Activated CD4-positive, alpha-beta T cell treated with anti-CD3 and anti-CD28 coated beads for 1 hour (primary cell): ENCODE results near the gene UNC5B.

ENCODE experiments used
- DNase-seq: peaks from one replicate; pipeline ENCODE4 v3.0.0-alpha.2; 2020

UNC5B gene

DNA sequence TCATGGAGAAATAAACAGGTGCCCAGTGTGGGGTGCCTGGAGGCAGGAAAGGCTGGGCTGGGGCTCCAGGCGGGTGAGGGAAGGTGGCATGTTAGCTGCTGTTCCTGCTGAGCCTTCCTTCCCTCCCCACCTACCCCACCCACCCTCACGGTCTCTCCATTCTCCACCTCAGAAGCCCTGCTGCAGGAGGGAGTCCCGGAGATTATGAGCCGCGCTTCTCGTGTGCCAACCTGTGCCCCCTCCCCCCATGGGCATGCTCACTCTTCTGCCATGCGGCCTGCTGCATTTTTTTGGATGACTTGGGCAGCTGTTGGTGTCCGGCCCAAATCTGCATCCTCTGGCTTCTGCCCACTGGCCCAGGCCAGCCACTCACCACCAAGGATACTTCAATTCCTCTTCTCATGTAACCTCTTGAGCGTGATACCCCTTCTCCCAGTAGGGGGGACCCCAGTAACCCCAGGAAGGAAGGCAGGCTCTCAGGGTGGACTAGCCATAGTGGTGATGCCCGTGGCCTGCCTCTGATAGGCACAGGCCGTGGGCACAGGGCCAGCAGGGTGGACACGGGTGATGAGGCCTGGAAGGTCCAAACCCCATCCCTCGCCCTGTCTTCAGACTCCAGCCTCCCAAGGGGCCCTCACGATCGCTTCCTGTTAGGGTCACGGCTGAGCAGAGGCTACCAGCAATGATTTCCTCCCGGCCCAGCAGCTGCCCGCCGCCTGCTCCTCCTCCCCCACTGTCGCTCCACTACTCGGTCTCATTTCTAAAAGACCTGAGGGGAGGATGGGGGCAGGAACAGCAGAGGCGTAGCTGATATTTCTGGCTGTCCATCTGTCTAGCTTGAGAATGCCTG is 27.8 kb downstream of the UNC5B start:
- no peak for DNase-seq

DNA sequence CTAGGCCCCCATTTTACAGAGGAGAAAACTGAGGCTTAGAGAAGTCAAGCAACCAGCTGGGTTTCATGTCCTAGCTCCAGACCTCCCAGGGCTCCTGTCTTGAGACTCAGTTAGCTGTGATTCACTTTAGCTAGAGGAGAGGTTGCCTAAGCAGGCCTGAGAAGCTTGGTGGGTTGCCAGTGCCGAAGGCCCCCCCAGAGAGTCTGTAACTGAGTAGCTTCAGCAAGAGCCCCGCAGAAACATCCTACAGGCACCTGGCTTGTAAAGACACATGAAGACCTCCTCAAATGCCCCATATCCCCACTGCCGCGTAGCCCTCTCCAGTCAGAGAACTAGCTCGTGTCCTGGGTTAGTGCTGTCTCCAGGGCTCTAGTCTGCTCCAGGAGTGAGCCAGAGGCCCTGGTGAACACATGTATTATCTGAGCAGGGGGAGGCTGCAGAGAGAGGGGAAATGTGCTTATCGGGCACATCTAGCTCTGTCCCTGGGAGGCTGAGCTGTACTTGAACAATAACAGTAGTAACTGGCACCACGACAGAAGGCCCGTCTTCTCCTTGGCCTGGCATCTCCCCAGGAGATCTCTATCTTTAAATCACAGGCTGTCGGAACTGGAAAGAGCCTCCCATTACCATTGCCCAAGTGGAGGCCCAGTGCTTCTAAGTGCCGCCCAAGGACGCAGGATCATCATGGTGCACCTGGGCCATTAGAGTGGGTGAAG is 28.9 kb downstream of the UNC5B start:
- DNase-seq: no peak

DNA sequence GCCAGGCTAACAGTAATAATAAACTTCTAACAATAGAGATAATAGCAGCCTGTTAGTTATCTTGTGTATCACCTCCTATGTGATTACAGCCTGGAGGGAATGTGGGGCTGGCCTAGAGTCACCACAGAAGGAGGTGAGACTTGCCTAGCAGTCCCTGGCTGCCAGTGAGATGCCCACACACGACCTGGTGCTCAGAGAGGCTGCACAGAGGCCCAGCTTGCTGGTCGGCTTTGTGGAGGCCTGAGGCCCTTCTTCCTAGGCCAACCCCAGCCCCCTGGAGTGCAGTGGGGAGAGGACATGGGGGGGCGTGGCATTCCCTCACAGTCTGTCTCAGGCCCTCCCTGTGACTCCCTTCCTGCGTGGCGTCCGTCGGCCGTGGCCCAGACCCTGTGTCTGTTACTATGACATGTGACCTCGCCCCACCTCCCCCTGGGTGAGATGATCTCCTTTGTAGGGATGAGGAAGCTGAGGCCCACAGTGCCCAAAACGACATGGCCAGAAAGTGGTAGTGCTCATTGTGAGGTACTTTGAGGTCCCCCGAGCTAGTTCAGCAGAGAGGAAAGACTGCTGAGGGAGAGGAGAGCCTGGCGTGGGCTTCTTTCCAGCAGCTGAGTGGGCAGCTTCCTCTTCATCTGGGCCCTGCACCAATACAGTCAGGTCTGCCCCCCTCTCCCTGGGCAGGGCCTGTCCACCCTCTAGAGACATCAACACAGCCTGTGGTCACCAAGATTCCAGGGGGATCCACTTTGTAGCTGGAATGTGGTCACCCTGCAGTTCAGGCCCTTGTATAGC is 29.7 kb downstream of the UNC5B start:
- no peak for DNase-seq

DNA sequence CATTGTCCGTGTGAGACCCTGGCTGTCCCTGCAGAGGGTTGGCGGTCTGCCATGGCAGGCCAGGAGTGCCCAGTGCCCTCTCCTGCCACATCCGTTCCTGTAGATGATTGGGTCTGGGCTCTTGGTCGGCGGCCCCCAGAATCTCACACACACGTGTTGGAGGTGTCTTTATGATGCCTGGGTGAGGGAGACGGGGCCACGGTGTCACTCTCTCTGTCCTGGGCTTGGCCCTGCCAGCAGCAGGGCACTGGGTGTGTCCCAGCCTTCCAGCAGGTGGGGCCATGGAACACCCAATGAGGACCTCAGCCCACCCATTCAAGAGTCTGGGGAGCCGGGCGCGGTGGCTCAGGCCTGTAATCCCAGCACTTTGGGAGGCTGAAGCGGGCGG is 30.2 kb downstream of the UNC5B start:
- DNase-seq: no peak

DNA sequence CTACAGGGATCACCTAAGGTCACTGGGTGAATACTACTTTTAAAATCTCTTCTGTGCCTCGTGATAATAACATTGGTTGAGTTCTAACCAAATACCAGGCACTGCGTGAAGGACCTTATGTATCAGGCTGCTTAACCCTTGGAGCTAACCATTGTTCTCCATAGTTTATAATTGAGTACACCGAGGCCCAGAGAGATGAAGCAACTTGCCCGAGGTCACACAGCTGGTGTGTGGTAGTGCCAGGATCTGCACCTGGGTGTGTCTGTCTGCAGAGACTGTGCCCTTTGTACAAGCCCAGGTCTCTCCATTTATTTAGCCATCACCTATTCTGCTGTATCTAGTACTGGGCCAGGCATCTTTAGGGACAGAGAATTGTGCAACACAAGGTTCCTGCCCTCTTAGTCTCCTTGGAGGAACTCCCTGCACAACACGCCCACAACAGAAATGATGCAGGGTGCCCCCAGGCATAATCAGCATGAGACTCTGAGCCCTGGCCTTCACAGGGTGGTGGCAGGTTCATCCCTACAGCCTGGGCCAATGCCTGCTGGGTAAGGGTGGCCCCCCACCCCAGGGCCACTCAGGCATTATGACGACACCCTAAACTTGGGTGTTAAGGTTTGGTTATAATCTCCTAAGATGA is 31.5 kb downstream of the UNC5B start:
- no peak for DNase-seq

DNA sequence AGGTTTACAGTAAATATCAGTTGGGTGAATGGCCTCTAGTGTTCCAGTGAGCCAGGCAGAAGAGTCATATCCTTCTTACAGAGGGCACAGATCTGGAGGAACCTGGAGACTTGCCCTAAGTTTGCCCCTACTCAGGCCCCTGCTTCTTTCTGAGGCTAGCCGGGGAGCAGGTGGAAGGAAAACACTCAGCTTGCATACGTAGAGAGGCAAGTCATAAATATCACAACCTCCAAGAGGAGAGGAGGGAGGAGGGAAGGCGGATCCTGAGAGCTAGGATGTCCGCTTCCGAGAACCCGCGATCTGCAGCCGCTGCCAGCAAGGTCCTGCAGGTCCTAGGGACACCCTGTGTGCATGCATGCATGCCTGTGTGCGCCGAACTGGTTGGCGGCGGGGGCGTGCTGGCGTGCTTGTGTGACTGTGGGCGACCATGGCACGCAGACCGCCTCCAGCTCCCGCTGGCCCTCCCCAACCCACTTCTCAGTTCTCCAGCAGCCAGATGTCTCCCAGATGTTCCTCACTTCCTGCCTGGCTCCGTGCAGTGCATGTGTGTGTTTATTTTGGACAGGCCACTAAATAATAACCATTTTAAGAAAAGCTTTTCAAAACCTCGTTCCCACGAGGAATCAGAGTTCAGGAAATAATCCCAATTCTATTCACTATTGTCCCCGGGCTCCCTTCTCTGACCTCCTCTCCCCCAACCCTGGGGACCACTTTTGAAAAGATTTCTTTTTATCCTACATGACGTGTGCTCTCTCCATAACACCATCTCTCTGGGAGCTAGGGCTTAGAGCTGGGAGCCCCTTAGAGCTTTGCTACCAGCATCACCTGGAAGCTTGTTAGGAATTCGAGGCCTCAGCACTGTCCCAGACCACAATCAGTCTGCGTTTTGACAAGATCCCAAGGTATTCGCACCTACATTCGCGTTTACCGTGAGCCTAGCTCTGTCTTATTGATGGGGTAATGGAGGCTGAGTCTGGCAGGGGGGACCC is 32.4 kb downstream of the UNC5B start:
- DNase-seq: no peak

DNA sequence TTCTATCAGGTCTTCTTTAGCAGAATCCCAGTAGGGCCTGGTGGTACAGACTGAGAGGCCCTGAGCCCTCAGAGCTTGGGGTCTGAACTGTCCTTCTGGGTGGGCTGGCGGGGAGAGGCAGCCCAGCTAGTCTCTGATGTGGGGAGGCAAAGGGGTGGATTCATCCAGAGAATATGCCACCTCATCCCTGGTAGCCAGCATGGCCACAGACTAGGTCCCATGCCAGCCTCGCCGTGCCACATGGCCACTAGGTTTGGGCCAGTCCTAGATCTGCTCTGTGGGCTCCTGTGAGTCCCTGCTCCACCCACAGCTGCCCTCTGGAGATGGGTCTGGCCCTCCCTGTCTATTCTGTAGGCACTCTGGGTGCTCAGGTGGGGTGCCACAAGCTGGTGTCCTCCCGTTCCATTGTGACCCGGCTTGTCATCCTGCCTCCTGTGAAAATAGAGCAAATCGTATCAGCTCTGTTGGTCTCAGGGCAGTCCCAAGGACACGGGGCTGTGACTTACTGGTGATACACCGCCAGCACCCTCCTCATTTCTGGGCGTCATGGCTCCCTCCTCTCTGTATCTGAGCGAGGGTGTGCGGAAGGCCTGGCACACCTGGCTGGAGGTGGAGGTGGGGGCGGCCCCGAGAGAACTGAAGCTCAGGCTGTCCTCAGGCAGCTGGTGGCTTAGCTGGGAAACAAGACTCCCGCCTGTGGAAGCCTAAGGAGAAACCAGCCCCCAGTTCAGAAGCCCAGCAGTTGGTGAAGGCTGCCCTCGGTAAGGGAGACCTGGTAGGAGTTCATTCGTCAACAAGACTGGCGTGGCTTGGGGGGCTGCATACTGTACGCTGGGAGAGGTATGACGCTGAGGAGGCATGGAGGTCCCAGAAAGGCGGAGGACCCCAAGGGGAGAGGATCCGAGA is 33.3 kb downstream of the UNC5B start:
- DNase-seq: no peak

DNA sequence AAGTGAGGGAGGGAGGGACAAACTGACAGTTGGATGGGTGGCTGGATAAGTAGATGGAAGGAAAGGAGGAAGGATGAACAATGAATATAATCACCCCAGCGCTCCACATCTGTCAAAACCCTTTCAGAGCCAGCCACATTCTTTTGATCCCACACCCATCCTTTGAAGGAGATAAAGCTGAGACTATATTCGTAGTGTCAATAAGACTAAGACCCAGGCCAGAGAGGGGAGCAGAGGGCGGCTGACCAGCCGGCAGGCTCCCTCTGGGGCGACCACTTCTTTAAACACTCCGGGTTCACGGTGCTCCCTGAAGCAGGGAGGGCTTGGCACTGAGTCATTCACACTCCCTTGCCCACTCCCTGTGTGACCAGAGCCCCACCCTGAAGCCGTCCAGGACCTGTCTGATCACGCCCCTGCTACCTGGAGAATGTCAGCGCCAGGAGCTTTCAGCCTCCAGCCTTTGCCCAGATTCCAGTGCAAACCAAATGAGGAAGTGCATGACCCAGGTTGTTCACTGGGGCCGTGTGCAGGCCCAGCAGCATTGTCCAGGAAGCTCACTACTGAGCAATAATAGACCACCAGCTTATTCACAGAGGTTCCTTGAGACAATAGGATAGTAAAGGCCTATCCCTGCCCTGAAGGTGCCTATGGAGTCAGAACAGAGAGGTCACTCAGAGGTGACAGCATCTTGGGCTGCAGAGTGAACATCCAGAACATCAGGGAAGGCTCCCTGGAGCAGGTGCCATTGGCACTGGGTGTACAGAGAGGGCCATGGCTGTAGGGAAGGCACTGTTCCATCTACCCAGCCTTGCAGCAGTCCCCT is 34.4 kb downstream of the UNC5B start:
- DNase-seq: no peak

DNA sequence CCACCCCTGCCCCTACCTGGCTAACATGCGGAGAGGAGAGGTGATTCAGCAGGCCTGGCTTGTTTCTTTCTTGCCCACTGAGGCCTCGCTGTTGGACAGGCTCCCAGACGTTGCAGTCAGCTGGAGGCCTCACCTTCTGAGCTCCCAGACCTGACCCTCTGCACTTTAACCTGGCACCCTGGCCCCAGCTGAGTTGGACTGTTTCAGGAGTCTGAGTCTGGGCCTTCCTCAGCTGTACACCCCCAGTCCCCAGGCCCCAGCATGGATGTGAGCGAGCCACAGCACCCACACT is 35.0 kb downstream of the UNC5B start:
- no peak for DNase-seq

DNA sequence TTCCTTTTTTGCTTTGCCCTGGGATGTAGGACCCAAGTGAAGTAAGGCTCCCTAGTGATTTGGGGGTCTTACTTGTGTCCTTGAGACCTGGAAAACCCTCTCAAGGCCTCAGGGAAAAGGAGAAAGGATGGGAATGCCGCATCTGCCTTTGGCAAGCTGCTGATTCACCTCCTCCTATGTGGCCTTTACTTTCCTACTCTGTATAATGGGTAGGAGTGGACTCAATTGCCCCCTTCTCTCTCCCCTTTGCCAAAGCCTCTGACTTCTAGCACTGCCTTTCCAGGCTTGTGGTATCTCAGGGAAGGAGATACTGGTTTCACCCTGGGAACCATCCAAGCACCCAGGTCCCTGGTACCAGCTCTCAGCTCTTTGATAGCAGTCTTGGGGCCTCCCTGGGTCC is 35.4 kb downstream of the UNC5B start:
- DNase-seq: no peak

DNA sequence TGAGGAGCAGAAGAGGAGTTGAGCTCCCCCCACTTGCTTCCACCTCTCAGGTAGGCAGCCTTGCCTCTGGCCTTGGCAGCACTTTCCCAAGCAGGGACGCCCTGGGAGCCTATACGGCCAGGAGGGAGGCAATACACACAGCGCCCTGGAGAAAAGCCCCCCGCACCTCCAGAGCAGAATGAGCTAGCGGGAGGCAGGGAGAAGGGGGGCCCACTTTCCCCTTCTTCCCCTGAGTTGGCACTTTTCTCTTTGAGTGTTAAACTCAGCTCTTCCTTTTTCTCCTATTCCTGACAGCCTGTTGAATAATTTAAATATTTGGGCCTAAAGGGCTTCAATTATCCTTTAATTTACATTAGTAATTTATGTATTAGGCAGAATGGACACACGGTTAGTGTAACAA is 35.8 kb downstream of the UNC5B start:
- DNase-seq: no peak

DNA sequence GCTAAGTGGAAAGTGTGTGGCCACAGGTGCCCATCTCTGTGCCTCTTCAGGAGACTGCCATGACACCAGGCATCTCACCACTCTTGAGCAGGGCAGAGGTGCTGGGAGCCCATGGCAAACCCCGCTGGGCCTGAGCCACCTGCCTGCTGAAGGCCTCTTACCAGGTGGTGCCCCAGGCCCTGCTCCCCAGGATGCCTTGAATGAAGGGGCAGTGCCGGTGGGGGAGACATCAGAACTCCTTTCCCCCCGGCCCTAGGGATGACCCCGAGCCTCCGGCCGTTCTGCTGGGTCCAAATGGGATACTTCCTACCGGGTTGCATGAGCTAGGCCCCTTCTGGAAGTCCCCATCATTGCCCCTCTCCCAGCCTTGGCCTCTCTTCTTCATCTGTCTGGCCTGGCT is 37.6 kb downstream of the UNC5B start:
- DNase-seq: no peak

DNA sequence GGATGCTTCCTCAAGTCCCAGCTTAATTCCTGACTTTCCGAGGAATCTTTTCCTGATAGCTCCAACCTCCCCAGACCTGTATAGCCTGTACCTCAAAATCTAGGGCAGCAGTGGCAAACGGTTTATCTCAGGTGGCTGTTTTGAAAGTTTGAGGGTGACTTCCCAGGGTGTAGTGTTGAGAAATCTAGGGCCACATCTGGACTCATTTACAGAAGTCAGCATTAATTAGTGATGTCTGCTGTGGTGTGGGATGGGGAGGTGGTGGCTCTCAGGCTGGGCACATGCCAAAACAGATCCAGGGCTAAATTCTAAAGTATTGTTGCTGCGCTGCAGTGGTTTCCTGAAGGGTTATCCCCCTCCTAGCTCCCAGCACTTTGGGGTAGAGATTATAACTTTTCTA is 38.0 kb downstream of the UNC5B start:
- no peak for DNase-seq

DNA sequence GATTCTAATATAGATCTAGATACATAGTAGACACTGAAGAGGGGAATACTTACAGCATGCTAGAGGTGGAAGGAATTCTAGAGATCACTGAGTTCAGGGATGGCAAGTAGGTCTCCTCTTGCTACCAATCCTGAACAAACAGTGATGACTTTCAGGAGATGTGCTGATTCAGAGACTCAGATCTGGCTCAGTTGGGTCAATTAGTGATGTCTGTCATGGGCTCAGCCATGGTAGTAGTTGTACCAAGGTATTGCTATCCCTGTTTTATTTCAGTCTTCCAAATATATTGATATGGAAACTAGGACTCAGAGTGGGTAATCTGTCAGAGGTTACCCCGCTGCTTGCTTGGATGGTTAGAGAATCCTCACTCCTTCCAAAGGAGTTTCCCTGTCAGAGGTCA is 38.5 kb downstream of the UNC5B start:
- DNase-seq: no peak

DNA sequence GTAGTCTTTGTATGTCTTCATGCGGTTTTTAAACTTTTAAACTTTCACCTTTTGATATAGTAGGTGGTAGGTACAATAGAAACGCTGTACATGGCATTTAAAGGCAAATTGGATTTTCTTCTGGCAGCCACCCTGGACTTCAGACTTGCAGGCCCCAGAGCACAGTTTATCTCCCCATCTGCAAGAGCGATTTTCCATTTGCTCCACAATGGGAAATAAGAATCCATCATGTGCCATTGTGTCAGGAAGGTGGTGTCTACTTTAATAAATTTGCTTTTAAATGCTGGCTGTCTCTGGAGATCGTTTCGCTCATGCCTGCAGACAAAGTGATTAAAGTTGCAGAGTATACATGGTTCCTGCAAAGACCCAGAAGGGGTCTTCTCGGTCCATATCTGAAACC is 38.9 kb downstream of the UNC5B start:
- no peak for DNase-seq

DNA sequence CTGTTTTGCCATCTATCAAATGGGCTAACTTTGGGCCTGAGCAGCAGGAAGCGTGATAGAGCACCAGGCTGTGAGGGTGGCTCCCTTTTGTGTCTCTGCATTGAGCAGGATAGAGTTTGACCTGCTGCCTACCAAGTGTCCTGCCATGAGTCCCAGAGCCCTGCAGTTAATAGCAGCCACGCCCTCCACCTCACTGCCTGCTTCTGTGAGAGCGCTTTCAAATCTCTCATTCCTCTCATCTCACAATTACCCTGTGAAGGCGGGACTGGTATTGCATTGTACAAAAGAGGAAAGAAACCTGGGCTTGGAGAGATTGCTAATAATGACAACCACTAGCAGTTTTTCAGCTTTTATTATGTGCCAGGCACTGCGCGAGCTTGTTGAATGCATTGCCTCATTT is 39.9 kb downstream of the UNC5B start:
- no peak for DNase-seq

DNA sequence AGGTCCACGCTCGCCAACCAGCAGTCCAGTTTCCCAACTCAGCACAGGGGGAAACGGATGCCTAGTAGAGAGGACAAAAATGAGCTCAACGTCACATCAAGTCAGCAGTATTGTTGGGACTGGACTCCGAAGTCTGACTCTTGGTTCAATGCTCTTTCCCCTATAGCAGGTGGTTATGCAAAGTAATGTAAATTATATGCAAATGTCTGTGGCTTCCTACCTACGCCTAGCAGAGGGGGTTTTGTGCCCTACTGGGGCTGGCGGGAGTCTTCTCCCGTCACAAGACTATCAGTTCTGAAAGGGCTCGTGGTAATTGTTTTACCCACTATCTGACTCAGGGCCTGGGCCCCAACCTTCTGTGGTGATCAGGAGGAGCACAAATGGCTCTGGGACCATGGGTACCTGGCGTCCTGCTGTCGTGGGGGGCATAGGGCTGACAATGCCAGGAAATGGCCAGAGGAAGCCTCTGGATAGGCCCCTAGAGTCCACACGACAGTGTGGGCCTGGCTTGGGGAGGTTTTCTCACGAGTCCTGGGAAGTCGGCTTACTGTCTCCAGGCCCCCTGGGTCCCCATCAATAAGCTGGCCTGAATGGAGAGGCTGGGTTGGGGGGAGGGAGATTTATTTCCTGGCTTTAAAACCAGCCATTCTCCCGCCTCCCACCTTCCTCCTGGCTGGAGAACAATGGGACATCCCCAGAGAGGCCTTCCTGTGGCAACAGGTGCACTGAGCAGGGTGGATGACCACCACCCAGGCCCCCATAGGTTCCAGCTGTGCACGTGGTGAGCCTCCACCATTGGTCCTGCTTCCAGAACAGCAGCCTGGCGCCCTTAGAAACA is 41.8 kb downstream of the UNC5B start:
- no peak for DNase-seq

DNA sequence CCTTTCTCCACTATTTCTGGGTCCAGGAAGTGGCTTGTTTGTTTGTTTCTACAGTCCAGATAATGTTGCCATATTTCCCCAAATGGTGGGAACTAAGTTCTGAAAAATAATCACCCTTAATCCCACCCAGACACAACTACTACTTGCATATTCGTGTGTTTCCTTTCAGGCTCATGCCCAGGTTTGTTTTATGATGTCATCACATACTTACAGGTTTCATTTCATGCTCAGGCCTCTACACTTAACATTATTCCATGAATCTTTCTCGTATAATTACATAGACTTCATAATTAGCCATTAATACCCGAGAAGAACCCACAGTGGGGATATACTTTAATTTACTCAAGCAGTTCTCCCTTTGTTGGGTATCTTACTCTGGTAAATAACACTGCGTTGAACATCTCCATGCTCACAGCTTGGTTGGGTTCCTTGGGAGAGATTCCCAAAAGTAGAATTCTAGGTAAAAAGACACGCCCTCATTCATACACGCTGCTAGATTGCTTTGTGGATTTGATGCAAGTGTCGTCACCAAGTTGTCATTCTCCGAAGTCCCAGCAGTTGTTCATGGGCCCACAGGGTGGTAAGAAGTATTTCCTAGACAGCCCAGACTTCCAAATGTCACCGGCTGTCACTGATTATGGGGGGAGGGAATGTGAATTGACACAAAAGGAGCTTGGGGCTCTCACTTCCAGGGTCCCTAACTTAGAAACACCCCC is 42.6 kb downstream of the UNC5B start:
- no peak for DNase-seq

DNA sequence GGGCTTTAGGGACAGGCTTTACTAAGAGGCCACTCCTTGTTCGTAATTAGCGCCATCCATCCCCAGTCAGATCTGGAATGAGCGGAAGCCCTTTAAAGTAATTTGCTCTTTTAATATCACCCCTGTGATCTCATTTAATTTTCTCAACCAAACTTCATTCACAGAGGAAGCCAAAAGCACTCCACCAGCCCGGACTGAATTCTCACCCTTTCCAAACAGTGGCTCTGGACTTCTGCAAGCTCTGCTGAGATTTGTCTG is 43.1 kb downstream of the UNC5B start:
- DNase-seq: no peak
